HepG2 (cell line): ENCODE measurements around the gene TFAP2A. TPM values are rescaled to one million over a fixed set of nuclear protein-coding genes. Genes with fewer than 3 reads are reported as not detected.

Experiments
- ATAC-seq: fragments of 200-7000 bp; cut with Tn5 transposase; 3 replicates; pipeline ENCODE4 v1.9.1; 2020; ENCODE audit warnings: mild to moderate bottlenecking, moderate library complexity
- BruUV-seq: library from RNA; stranded (reverse); fragments of 400-500 nt; replicated peaks from 2 replicates; lab custom pipeline; 2021; lab: Mats Ljungman, UMichigan
- CTCF ChIA-PET: fragments of 300-600 bp; formaldehyde crosslinking; extraction: SDS; loops from one replicate; lab custom pipeline; 2021; ENCODE audit warnings: low total read pairs, inconsistent platforms, low intra/inter-chr PET ratio; lab: Yijun Ruan, JAX
- POLR2A ChIA-PET: fragments of 350-600 bp; sonication (Branson Sonifier 250); formaldehyde crosslinking; loops from one replicate; lab custom pipeline; 2020; ENCODE audit warnings: antibody characterized with exemption, inconsistent platforms; lab: Yijun Ruan, JAX
- DNase-seq: peaks from one replicate; pipeline ENCODE4 v3.0.0-alpha.2; 2015; ENCODE audit warnings: low spot score
- FAIRE-seq: peaks from 3 replicates; lab custom pipeline; 2011; peaks lifted over from hg19 to GRCh38; lab: Jason Lieb, UNC
- H2AFZ ChIP-seq: one replicate; pipeline ENCODE4 v1.6.1; 2011; ENCODE audit warnings: low read length, inconsistent platforms
- H3K27ac ChIP-seq: fragments of 300-600 bp; 3 replicates; pipeline ENCODE4 v1.8.0; 2011; ENCODE audit warnings: mixed run types, mild to moderate bottlenecking, mixed read lengths, low read length, inconsistent platforms; ENCODE audit not compliant: insufficient read depth; ENCODE audit errors: extremely low read length
- H3K27me3 ChIP-seq, 2 experiments: fragments of 200-600 bp in 1 of 2; 2 replicates in 1 of 2; 3 replicates in 1 of 2; pipeline versions ENCODE4 v1.6.0 to v1.8.0; 2011; ENCODE audit warnings: low read length in 2 of 2, mild to moderate bottlenecking in 2 of 2, moderate library complexity in 2 of 2, inconsistent platforms in 1 of 2; ENCODE audit not compliant: insufficient read depth in 2 of 2, control insufficient read depth in 1 of 2
- H3K36me3 ChIP-seq, 2 experiments: fragments of 200-600 bp in 1 of 2; replicated peaks in 1 of 2; 2 replicates in 1 of 2; 3 replicates in 1 of 2; pipeline versions ENCODE4 v1.5.1 to v1.8.0; 2011; ENCODE audit warnings: low read length in 2 of 2, inconsistent platforms in 1 of 2; ENCODE audit not compliant: insufficient read depth in 2 of 2, control insufficient read depth in 1 of 2
- H3K4me1 ChIP-seq: 2 replicates; pipeline ENCODE4 v1.5.1; 2012; ENCODE audit warnings: low read length, inconsistent platforms; ENCODE audit not compliant: insufficient read depth
- H3K4me2 ChIP-seq: 2 replicates; pipeline ENCODE4 v1.6.0; 2011; ENCODE audit warnings: low read depth, low read length, inconsistent platforms
- H3K4me3 ChIP-seq, 3 experiments: fragments of 200-600 bp in 1 of 3; sonication (generic), shearing (Covaris generic) in 1 of 3; replicated peaks in 1 of 3; 2 replicates each; pipeline ENCODE4 v1.5.1; 2011 to 2016; ENCODE audit warnings: low read length in 3 of 3, inconsistent platforms in 2 of 3, low read depth in 2 of 3, mild to moderate bottlenecking in 2 of 3, control low read depth in 1 of 3, mixed read lengths in 1 of 3; ENCODE audit not compliant: insufficient read depth in 1 of 3
- H3K79me2 ChIP-seq: one replicate; pipeline ENCODE4 v1.6.1; 2011; ENCODE audit warnings: low read length, inconsistent platforms; ENCODE audit not compliant: insufficient read depth
- H3K9ac ChIP-seq: 2 replicates; pipeline ENCODE4 v1.6.0; 2011; ENCODE audit warnings: mild to moderate bottlenecking, low read depth, low read length, inconsistent platforms; ENCODE audit not compliant: insufficient read depth
- H3K9me3 ChIP-seq: 2 replicates; pipeline ENCODE4 v1.5.1; 2012; ENCODE audit warnings: mild to moderate bottlenecking, low read length
- H4K20me1 ChIP-seq: 2 replicates; pipeline ENCODE4 v1.6.0; 2011; ENCODE audit warnings: inconsistent platforms, mild to moderate bottlenecking, low read length, moderate library complexity; ENCODE audit not compliant: insufficient read depth
- REL ChIP-seq: sonication (generic); formaldehyde crosslinking; conservative IDR thresholded peaks from 2 replicates; pipeline ENCODE4 v1.8.0; 2022; ENCODE audit warnings: mild to moderate bottlenecking, missing genetic modification reagents, moderate library complexity
- ZNF510 ChIP-seq: sonication (generic); formaldehyde crosslinking; IDR thresholded peaks from 2 replicates; pipeline ENCODE4 v1.4.0; 2020; ENCODE audit warnings: low read depth, mild to moderate bottlenecking, missing genetic modification reagents
- WGBS: methylation state at CpG from one replicate; pipeline ENCODE4 v1.1.6; 2017; ENCODE audit warnings: low lambda C conversion rate; 5-methylcytosine and 5-hydroxymethylcytosine counted together
- in situ Hi-C: cut with HindIII; loops from 2 replicates; pipeline ENCODE4 v1.10.0; 2017; ENCODE audit warnings: low pct_unique_long_range_greater_than_20kb; ENCODE audit not compliant: extremely low pct_ligation_motif_present
- intact Hi-C: fragments of 100-400 bp; cut with micrococcal nuclease; formaldehyde crosslinking; loops from one replicate; pipeline ENCODE4 v1.10.0; 2022; ENCODE audit not compliant: unreplicated experiment
- polyA plus RNA-seq, 8 experiments: library from polyadenylated mRNA; depleted of rRNA in 3 of 8; stranded (reverse) in 7 of 8; unstranded in 1 of 8; fragments of >200 nt; fragmentation: Illumina TruSeq in 4 of 8; extraction: Trizol in 4 of 8; gene quantifications; 2 replicates each; pipeline versions ENCODE4 v1.2.1 to v1.2.3, GENCODE V29; 2011 to 2016; ENCODE audit warnings: low read depth in 4 of 8, missing spikeins in 1 of 8, mixed read lengths in 1 of 8; ENCODE audit not compliant: insufficient read depth in 1 of 8
- total RNA-seq, 5 experiments: library from RNA; depleted of rRNA; stranded (reverse); fragments of >200 nt; fragmentation: Illumina TruSeq; extraction: Trizol; gene quantifications; 2 replicates each; pipeline ENCODE4 v1.2.3, GENCODE V29; 2016; ENCODE audit warnings: low read depth in 1 of 5
- TF ChIP-seq, protein P1 (sequence below): sonication (generic); formaldehyde crosslinking; IDR thresholded peaks from 2 replicates; pipeline ENCODE4 v1.4.0; 2020; ENCODE audit warnings: missing genetic modification reagents, borderline replicate concordance
- TF ChIP-seq, protein P2 (sequence below): sonication (generic); formaldehyde crosslinking; conservative IDR thresholded peaks from 2 replicates; pipeline ENCODE4 v1.8.0; 2022; ENCODE audit warnings: missing genetic modification reagents
- TF ChIP-seq, protein P3 (sequence below): sonication (generic); formaldehyde crosslinking; IDR thresholded peaks from 2 replicates; pipeline ENCODE4 v1.5.0; 2020; ENCODE audit warnings: missing genetic modification reagents

TFAP2A gene
- total and polyA plus RNA-seq, 2 of the 13 experiments (the other 11 are each of a cell fraction or from before 2014, with no cell fraction given): not detected

DNA sequence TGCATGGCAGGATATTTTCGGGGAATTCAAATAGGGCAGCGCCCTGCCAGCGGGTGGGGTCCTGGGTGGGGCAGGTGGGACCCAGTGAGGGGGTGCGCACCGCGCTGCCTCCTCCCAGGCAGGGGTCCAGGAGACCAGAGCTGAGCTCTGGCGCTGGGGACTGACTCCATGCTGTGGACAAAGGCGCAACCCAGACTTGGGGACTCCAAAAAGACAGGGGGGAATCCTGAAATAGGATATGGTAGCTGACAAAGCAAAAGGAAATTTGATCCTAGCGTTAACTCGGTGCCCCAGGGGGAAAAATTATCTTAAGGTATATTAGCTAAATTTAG is 23.6 kb downstream of the TFAP2A start (continued):
- TF ChIP-seq, protein P1, sequence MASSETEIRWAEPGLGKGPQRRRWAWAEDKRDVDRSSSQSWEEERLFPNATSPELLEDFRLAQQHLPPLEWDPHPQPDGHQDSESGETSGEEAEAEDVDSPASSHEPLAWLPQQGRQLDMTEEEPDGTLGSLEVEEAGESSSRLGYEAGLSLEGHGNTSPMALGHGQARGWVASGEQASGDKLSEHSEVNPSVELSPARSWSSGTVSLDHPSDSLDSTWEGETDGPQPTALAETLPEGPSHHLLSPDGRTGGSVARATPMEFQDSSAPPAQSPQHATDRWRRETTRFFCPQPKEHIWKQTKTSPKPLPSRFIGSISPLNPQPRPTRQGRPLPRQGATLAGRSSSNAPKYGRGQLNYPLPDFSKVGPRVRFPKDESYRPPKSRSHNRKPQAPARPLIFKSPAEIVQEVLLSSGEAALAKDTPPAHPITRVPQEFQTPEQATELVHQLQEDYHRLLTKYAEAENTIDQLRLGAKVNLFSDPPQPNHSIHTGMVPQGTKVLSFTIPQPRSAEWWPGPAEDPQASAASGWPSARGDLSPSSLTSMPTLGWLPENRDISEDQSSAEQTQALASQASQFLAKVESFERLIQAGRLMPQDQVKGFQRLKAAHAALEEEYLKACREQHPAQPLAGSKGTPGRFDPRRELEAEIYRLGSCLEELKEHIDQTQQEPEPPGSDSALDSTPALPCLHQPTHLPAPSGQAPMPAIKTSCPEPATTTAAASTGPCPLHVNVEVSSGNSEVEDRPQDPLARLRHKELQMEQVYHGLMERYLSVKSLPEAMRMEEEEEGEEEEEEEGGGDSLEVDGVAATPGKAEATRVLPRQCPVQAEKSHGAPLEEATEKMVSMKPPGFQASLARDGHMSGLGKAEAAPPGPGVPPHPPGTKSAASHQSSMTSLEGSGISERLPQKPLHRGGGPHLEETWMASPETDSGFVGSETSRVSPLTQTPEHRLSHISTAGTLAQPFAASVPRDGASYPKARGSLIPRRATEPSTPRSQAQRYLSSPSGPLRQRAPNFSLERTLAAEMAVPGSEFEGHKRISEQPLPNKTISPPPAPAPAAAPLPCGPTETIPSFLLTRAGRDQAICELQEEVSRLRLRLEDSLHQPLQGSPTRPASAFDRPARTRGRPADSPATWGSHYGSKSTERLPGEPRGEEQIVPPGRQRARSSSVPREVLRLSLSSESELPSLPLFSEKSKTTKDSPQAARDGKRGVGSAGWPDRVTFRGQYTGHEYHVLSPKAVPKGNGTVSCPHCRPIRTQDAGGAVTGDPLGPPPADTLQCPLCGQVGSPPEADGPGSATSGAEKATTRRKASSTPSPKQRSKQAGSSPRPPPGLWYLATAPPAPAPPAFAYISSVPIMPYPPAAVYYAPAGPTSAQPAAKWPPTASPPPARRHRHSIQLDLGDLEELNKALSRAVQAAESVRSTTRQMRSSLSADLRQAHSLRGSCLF (CRISPR knock-in tag): no peak
- TF ChIP-seq, protein P2, sequence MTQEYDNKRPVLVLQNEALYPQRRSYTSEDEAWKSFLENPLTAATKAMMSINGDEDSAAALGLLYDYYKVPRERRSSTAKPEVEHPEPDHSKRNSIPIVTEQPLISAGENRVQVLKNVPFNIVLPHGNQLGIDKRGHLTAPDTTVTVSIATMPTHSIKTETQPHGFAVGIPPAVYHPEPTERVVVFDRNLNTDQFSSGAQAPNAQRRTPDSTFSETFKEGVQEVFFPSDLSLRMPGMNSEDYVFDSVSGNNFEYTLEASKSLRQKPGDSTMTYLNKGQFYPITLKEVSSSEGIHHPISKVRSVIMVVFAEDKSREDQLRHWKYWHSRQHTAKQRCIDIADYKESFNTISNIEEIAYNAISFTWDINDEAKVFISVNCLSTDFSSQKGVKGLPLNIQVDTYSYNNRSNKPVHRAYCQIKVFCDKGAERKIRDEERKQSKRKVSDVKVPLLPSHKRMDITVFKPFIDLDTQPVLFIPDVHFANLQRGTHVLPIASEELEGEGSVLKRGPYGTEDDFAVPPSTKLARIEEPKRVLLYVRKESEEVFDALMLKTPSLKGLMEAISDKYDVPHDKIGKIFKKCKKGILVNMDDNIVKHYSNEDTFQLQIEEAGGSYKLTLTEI: no peak

DNA sequence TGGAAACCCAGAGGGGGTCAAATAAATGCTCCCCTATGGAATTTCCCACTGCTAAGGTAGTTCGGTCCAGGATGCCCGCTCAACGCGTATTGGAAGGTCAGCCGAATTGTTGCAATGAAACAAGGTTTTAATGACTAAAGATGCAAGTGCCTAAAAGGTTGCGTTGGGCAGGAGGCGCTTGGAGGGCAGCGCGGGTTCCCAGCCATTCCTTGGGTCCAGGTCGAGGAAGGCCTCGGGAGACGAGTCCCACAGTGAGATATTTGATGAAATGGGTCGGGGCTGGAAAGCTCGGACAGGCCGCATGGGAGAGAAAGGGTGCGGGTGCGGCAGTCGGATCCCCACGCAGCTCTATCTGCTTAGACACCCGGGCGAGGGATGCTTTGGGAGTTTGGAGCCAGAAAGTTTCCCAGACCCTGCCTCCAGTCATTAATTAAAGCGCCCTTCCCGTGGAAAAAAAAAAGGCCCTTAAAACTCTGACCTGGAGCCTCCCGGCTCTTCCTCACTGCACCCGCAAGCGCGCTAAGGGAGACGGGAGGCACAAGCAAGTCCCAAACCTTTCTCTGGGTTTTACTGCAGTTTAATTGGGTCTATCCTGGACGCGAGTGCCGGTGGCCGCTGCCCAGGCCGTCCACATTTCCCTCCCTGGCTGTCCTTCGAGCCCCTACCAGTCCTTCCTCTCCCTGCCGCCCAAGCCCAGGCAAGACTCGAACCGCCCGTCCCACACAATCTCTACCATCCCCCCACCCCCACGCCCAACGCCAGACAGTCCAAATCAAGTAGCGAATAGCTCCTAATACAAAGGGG is 24.2 kb downstream of the TFAP2A start:
- FAIRE-seq (no peak), DNase-seq (no peak), ATAC-seq (no peak; the same call in 2 of the 3 replicates)
- no peak overlapping the region for H3K27ac ChIP-seq
- H3K9ac ChIP-seq: no peak overlapping the region
- no peak overlapping the region for H2AFZ ChIP-seq
- no peak overlapping the region for H3K4me3 ChIP-seq
- ChIA-PET CTCF (no interaction called here), POLR2A (no interaction called here)
- no peak overlapping the region for H3K4me2 ChIP-seq
- H3K4me1 ChIP-seq: no peaks in the 10 kb centered on the region
- H3K27me3 ChIP-seq: peaks cover 8 to 68% of the 10 kb centered on the region in 2 experiments; a peak in 3 of 5 replicates
- H3K36me3 ChIP-seq: no peaks in the 10 kb centered on the region
- intact Hi-C loops: no loop called here
- no peaks in the 10 kb centered on the region for H3K9me3 ChIP-seq
- BruUV-seq: no TSS peak
- H3K79me2 ChIP-seq: no peaks in the 10 kb centered on the region
- TF ChIP-seq, protein P3, sequence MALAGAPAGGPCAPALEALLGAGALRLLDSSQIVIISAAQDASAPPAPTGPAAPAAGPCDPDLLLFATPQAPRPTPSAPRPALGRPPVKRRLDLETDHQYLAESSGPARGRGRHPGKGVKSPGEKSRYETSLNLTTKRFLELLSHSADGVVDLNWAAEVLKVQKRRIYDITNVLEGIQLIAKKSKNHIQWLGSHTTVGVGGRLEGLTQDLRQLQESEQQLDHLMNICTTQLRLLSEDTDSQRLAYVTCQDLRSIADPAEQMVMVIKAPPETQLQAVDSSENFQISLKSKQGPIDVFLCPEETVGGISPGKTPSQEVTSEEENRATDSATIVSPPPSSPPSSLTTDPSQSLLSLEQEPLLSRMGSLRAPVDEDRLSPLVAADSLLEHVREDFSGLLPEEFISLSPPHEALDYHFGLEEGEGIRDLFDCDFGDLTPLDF (CRISPR knock-in tag): no peak
- TF ChIP-seq ZNF510 (CRISPR knock-in tag): no peak
- TF ChIP-seq REL (CRISPR knock-in tag): no peak
- in situ Hi-C loops: no loop called here
- no peaks in the 10 kb centered on the region for H4K20me1 ChIP-seq
- WGBS: 43% methylated on average over 41 of the region's 41 CpGs
